HepG2 (cell line): ENCODE measurements around the gene CCDC124. TPM values are rescaled to one million over a fixed set of nuclear protein-coding genes. Genes with fewer than 3 reads are reported as not detected.

Experiments used
- ATAC-seq: fragments of 200-7000 bp; cut with Tn5 transposase; 3 replicates; pipeline ENCODE4 v1.9.1; 2020; ENCODE audit warnings: mild to moderate bottlenecking, moderate library complexity
- BruUV-seq: library from RNA; stranded (reverse); fragments of 400-500 nt; replicated peaks from 2 replicates; lab custom pipeline; 2021; lab: Mats Ljungman, UMichigan
- CTCF ChIA-PET: fragments of 300-600 bp; formaldehyde crosslinking; extraction: SDS; loops from one replicate; lab custom pipeline; 2021; ENCODE audit warnings: low total read pairs, inconsistent platforms, low intra/inter-chr PET ratio; lab: Yijun Ruan, JAX
- POLR2A ChIA-PET: fragments of 350-600 bp; sonication (Branson Sonifier 250); formaldehyde crosslinking; loops from one replicate; lab custom pipeline; 2020; ENCODE audit warnings: antibody characterized with exemption, inconsistent platforms; lab: Yijun Ruan, JAX
- DNase-seq: peaks from one replicate; pipeline ENCODE4 v3.0.0-alpha.2; 2015; ENCODE audit warnings: low spot score
- FAIRE-seq: peaks from 3 replicates; lab custom pipeline; 2011; peaks lifted over from hg19 to GRCh38; lab: Jason Lieb, UNC
- H2AFZ ChIP-seq: one replicate; pipeline ENCODE4 v1.6.1; 2011; ENCODE audit warnings: low read length, inconsistent platforms
- H3K27ac ChIP-seq: fragments of 300-600 bp; 3 replicates; pipeline ENCODE4 v1.8.0; 2011; ENCODE audit warnings: mixed run types, mild to moderate bottlenecking, mixed read lengths, low read length, inconsistent platforms; ENCODE audit not compliant: insufficient read depth; ENCODE audit errors: extremely low read length
- H3K27me3 ChIP-seq, 2 experiments: fragments of 200-600 bp in 1 of 2; 2 replicates in 1 of 2; 3 replicates in 1 of 2; pipeline versions ENCODE4 v1.6.0 to v1.8.0; 2011; ENCODE audit warnings: low read length in 2 of 2, mild to moderate bottlenecking in 2 of 2, moderate library complexity in 2 of 2, inconsistent platforms in 1 of 2; ENCODE audit not compliant: insufficient read depth in 2 of 2, control insufficient read depth in 1 of 2
- H3K36me3 ChIP-seq, 2 experiments: fragments of 200-600 bp in 1 of 2; replicated peaks in 1 of 2; 2 replicates in 1 of 2; 3 replicates in 1 of 2; pipeline versions ENCODE4 v1.5.1 to v1.8.0; 2011; ENCODE audit warnings: low read length in 2 of 2, inconsistent platforms in 1 of 2; ENCODE audit not compliant: insufficient read depth in 2 of 2, control insufficient read depth in 1 of 2
- H3K4me1 ChIP-seq: 2 replicates; pipeline ENCODE4 v1.5.1; 2012; ENCODE audit warnings: low read length, inconsistent platforms; ENCODE audit not compliant: insufficient read depth
- H3K4me2 ChIP-seq: 2 replicates; pipeline ENCODE4 v1.6.0; 2011; ENCODE audit warnings: low read depth, low read length, inconsistent platforms
- H3K4me3 ChIP-seq, 3 experiments: fragments of 200-600 bp in 1 of 3; sonication (generic), shearing (Covaris generic) in 1 of 3; replicated peaks in 1 of 3; 2 replicates each; pipeline ENCODE4 v1.5.1; 2011 to 2016; ENCODE audit warnings: low read length in 3 of 3, inconsistent platforms in 2 of 3, low read depth in 2 of 3, mild to moderate bottlenecking in 2 of 3, control low read depth in 1 of 3, mixed read lengths in 1 of 3; ENCODE audit not compliant: insufficient read depth in 1 of 3
- H3K79me2 ChIP-seq: one replicate; pipeline ENCODE4 v1.6.1; 2011; ENCODE audit warnings: low read length, inconsistent platforms; ENCODE audit not compliant: insufficient read depth
- H3K9ac ChIP-seq: 2 replicates; pipeline ENCODE4 v1.6.0; 2011; ENCODE audit warnings: mild to moderate bottlenecking, low read depth, low read length, inconsistent platforms; ENCODE audit not compliant: insufficient read depth
- H3K9me3 ChIP-seq: 2 replicates; pipeline ENCODE4 v1.5.1; 2012; ENCODE audit warnings: mild to moderate bottlenecking, low read length
- H4K20me1 ChIP-seq: 2 replicates; pipeline ENCODE4 v1.6.0; 2011; ENCODE audit warnings: inconsistent platforms, mild to moderate bottlenecking, low read length, moderate library complexity; ENCODE audit not compliant: insufficient read depth
- CC2D1A ChIP-seq: sonication (generic); formaldehyde crosslinking; IDR thresholded peaks from 2 replicates; pipeline ENCODE4 v1.8.1; 2023; ENCODE audit warnings: mild to moderate bottlenecking, missing genetic modification reagents
- DMAP1 ChIP-seq: IDR thresholded peaks from 2 replicates; pipeline ENCODE4 v1.6.1; 2016
- GATAD2A ChIP-seq: IDR thresholded peaks from 2 replicates; pipeline ENCODE4 v1.6.1; 2016
- HNRNPLL ChIP-seq: fragments of 200-400 bp; formaldehyde crosslinking; IDR thresholded peaks from 2 replicates; pipeline ENCODE4 v1.6.1; 2017; ENCODE audit warnings: mild to moderate bottlenecking, low read depth, low read length; ENCODE audit not compliant: poor library complexity, severe bottlenecking
- MAF1 ChIP-seq: sonication (generic); formaldehyde crosslinking; IDR thresholded peaks from 2 replicates; pipeline ENCODE4 v1.5.0; 2020; ENCODE audit warnings: missing genetic modification reagents, borderline replicate concordance
- MAFG ChIP-seq: sonication (generic); formaldehyde crosslinking; IDR thresholded peaks from 2 replicates; pipeline ENCODE4 v1.5.1; 2020; ENCODE audit warnings: mild to moderate bottlenecking, missing genetic modification reagents
- SMAD3 ChIP-seq: sonication (generic); formaldehyde crosslinking; IDR thresholded peaks from 2 replicates; pipeline ENCODE4 v1.4.0; 2020; ENCODE audit warnings: missing genetic modification reagents
- TRIM22 ChIP-seq: fragments of 450-650 bp; IDR thresholded peaks from 2 replicates; pipeline ENCODE4 v1.6.1; 2017
- ZFYVE20 ChIP-seq: sonication (generic); formaldehyde crosslinking; IDR thresholded peaks from 2 replicates; pipeline ENCODE4 v1.8.0; 2023; ENCODE audit warnings: low read depth, mild to moderate bottlenecking, moderate library complexity, missing genetic modification reagents, borderline replicate concordance
- ZMAT3 ChIP-seq: sonication (generic); formaldehyde crosslinking; conservative IDR thresholded peaks from 2 replicates; pipeline ENCODE4 v1.7.0; 2021; ENCODE audit warnings: missing genetic modification reagents
- ZNF619 ChIP-seq: sonication (generic); formaldehyde crosslinking; IDR thresholded peaks from 2 replicates; pipeline ENCODE4 v1.4.0; 2020; ENCODE audit warnings: mild to moderate bottlenecking, missing genetic modification reagents
- ZNF652 ChIP-seq: IDR thresholded peaks from 2 replicates; pipeline ENCODE4 v1.6.1; 2016; ENCODE audit warnings: low read depth, borderline replicate concordance
- ZNF720 ChIP-seq: sonication (generic); formaldehyde crosslinking; IDR thresholded peaks from 2 replicates; pipeline ENCODE4 v1.4.0; 2020; ENCODE audit warnings: missing genetic modification reagents
- ZNF841 ChIP-seq: sonication (generic); formaldehyde crosslinking; IDR thresholded peaks from 2 replicates; pipeline ENCODE4 v1.8.1; 2023; ENCODE audit warnings: missing genetic modification reagents, borderline replicate concordance
- WGBS: methylation state at CpG from one replicate; pipeline ENCODE4 v1.1.6; 2017; ENCODE audit warnings: low lambda C conversion rate; 5-methylcytosine and 5-hydroxymethylcytosine counted together
- in situ Hi-C: cut with HindIII; loops from 2 replicates; pipeline ENCODE4 v1.10.0; 2017; ENCODE audit warnings: low pct_unique_long_range_greater_than_20kb; ENCODE audit not compliant: extremely low pct_ligation_motif_present
- intact Hi-C: fragments of 100-400 bp; cut with micrococcal nuclease; formaldehyde crosslinking; loops from one replicate; pipeline ENCODE4 v1.10.0; 2022; ENCODE audit not compliant: unreplicated experiment
- polyA plus RNA-seq, 8 experiments: library from polyadenylated mRNA; depleted of rRNA in 3 of 8; stranded (reverse) in 7 of 8; unstranded in 1 of 8; fragments of >200 nt; fragmentation: Illumina TruSeq in 4 of 8; extraction: Trizol in 4 of 8; gene quantifications; 2 replicates each; pipeline versions ENCODE4 v1.2.1 to v1.2.3, GENCODE V29; 2011 to 2016; ENCODE audit warnings: low read depth in 4 of 8, missing spikeins in 1 of 8, mixed read lengths in 1 of 8; ENCODE audit not compliant: insufficient read depth in 1 of 8
- total RNA-seq, 5 experiments: library from RNA; depleted of rRNA; stranded (reverse); fragments of >200 nt; fragmentation: Illumina TruSeq; extraction: Trizol; gene quantifications; 2 replicates each; pipeline ENCODE4 v1.2.3, GENCODE V29; 2016; ENCODE audit warnings: low read depth in 1 of 5

Gene CCDC124
- total and polyA plus RNA-seq, 2 of the 13 experiments (the other 11 are each of a cell fraction or from before 2014, with no cell fraction given), result 14.9 to 20.3 TPM

GRCh38 chr19:17969096-17969792 lies 36.4 kb downstream of the CCDC124 start:
- Histone ChIP-seq H3K36me3 (no peaks in the 10 kb centered on the region), H3K79me2 (no peaks in the 10 kb centered on the region), H3K4me1 (peaks cover 10% of the 10 kb centered on the region; the same call in 1 of the 2 replicates), H3K27me3 (peaks cover 4 to 61% of the 10 kb centered on the region in 2 experiments; a peak in 4 of 5 replicates), H3K4me2 (no peak overlapping the region), H2AFZ (no peak overlapping the region), H3K9me3 (no peaks in the 10 kb centered on the region), H3K4me3 (no peak overlapping the region), H3K27ac (no peak overlapping the region), H3K9ac (no peak overlapping the region), H4K20me1 (no peaks in the 10 kb centered on the region)
- POLR2A ChIA-PET, result no interaction called here
- CTCF ChIA-PET, result no interaction called here
- FAIRE-seq, result no peak
- 56% methylated on average over 13 of the region's 19 CpGs for WGBS
- in situ Hi-C loops, result no loop called here
- DNase-seq, result no peak
- TF ChIP-seq ZNF720 (CRISPR knock-in tag), result no peak
- no peak for TF ChIP-seq ZNF619 (CRISPR knock-in tag)
- TF ChIP-seq HNRNPLL, result no peak
- TF ChIP-seq MAFG (CRISPR knock-in tag), result no peak
- no peak for TF ChIP-seq ZNF841 (CRISPR knock-in tag)
- no peak for TF ChIP-seq MAF1 (CRISPR knock-in tag)
- TF ChIP-seq CC2D1A, result no peak
- TF ChIP-seq ZFYVE20 (CRISPR knock-in tag), result no peak
- no peak for TF ChIP-seq ZNF652 (CRISPR knock-in tag)
- TF ChIP-seq ZMAT3 (CRISPR knock-in tag), result no peak
- no peak for TF ChIP-seq SMAD3 (CRISPR knock-in tag)
- no peak for TF ChIP-seq TRIM22
- no peak for TF ChIP-seq GATAD2A
- no peak for TF ChIP-seq DMAP1
- intact Hi-C loops, result no loop called here
- BruUV-seq, result no TSS peak
- ATAC-seq, result no peak
